IMR-90 (cell line): Measurements from ENCODE around the gene CCL28. TPM values are rescaled to one million over a fixed set of nuclear protein-coding genes. Genes with fewer than 3 reads are reported as not detected.

Source experiments
- ATAC-seq: fragments of 200-7000 bp; cut with Tn5 transposase; 2 replicates; pipeline ENCODE4 v1.9.1; 2020; ENCODE audit warnings: low read depth, mild to moderate bottlenecking, moderate library complexity
- BruUV-seq: library from RNA; stranded (reverse); fragments of 400-500 nt; replicated peaks from 2 replicates; lab custom pipeline; 2021; lab: Mats Ljungman, UMichigan
- CTCF ChIA-PET: fragments of 300-600 bp; formaldehyde crosslinking; extraction: SDS; loops from one replicate; lab custom pipeline; 2021; ENCODE audit warnings: antibody characterized with exemption; lab: Yijun Ruan, JAX
- POLR2A ChIA-PET: fragments of 300-600 bp; sonication (Branson Sonifier 250); formaldehyde crosslinking; loops from one replicate; lab custom pipeline; 2022; ENCODE audit warnings: antibody characterized with exemption; ENCODE audit not compliant: unreplicated experiment; lab: Charles Lee
- DNase-seq: peaks from one replicate; pipeline ENCODE4 v3.0.0; 2013
- H2AFZ ChIP-seq: replicated peaks from 2 replicates; pipeline ENCODE3; 2013; ENCODE audit warnings: low read length, mild to moderate bottlenecking; ENCODE audit not compliant: poor library complexity
- H2AK5ac ChIP-seq: 2 replicates; pipeline ENCODE4 v1.6.1; 2013; ENCODE audit warnings: low read depth, low read length, inconsistent platforms
- H2AK9ac ChIP-seq: replicated peaks from 2 replicates; pipeline ENCODE3; 2013; ENCODE audit warnings: mild to moderate bottlenecking, low read depth, low read length, moderate library complexity; ENCODE audit not compliant: poor library complexity
- H2BK120ac ChIP-seq: 2 replicates; pipeline ENCODE4 v1.6.1; 2013; ENCODE audit warnings: low read depth, low read length, inconsistent platforms
- H2BK15ac ChIP-seq: 3 replicates; pipeline ENCODE4 v1.6.1; 2013; ENCODE audit warnings: low read depth, low read length, inconsistent platforms
- H2BK20ac ChIP-seq: 2 replicates; pipeline ENCODE4 v1.6.1; 2013; ENCODE audit warnings: low read depth, mild to moderate bottlenecking, inconsistent platforms, low read length, moderate library complexity
- H2BK5ac ChIP-seq: 2 replicates; pipeline ENCODE4 v1.6.1; 2013; ENCODE audit warnings: mild to moderate bottlenecking, low read depth, low read length, inconsistent platforms; ENCODE audit not compliant: poor library complexity, severe bottlenecking
- H3K14ac ChIP-seq: replicated peaks from 2 replicates; pipeline ENCODE4 v1.6.1; 2013; ENCODE audit warnings: low read depth, low read length, inconsistent platforms
- H3K18ac ChIP-seq: 2 replicates; pipeline ENCODE4 v1.6.1; 2013; ENCODE audit warnings: low read depth, low read length, control low read depth
- H3K23ac ChIP-seq: 2 replicates; pipeline ENCODE4 v1.6.1; 2013; ENCODE audit warnings: low read depth, low read length, inconsistent platforms
- H3K27ac ChIP-seq: 2 replicates; pipeline ENCODE4 v1.5.1; 2013; ENCODE audit warnings: mild to moderate bottlenecking, control low read depth, low read length; ENCODE audit not compliant: insufficient read depth
- H3K27me3 ChIP-seq: 2 replicates; pipeline ENCODE4 v1.6.1; 2013; ENCODE audit warnings: low read length; ENCODE audit not compliant: control insufficient read depth, insufficient read depth
- H3K36me3 ChIP-seq: 2 replicates; pipeline ENCODE4 v1.6.1; 2013; ENCODE audit warnings: low read length, mixed read lengths; ENCODE audit not compliant: control insufficient read depth, insufficient read depth
- H3K4ac ChIP-seq: 2 replicates; pipeline ENCODE4 v1.6.1; 2013; ENCODE audit warnings: low read depth, low read length, inconsistent platforms
- H3K4me1 ChIP-seq: 2 replicates; pipeline ENCODE4 v1.6.1; 2013; ENCODE audit warnings: low read length, mixed read lengths; ENCODE audit not compliant: control insufficient read depth, insufficient read depth
- H3K4me2 ChIP-seq: 2 replicates; pipeline ENCODE4 v1.6.1; 2013; ENCODE audit warnings: low read depth, mild to moderate bottlenecking, control low read depth, low read length, moderate library complexity
- H3K4me3 ChIP-seq: 2 replicates; pipeline ENCODE4 v1.5.1; 2013; ENCODE audit warnings: low read depth, mild to moderate bottlenecking, control low read depth, low read length, moderate library complexity; ENCODE audit not compliant: insufficient read depth
- H3K56ac ChIP-seq: 2 replicates; pipeline ENCODE4 v1.6.1; 2013; ENCODE audit warnings: low read length, inconsistent platforms; ENCODE audit not compliant: insufficient read depth; ENCODE audit errors: extremely low read depth
- H3K79me1 ChIP-seq, 2 experiments: 2 replicates each; pipeline ENCODE4 v1.6.1; 2013; ENCODE audit warnings: low read length in 2 of 2, inconsistent platforms in 1 of 2, low read depth in 1 of 2
- H3K9ac ChIP-seq: 2 replicates; pipeline ENCODE4 v1.6.1; 2013; ENCODE audit warnings: low read depth, low read length, control low read depth
- H3K9me1 ChIP-seq: 2 replicates; pipeline ENCODE4 v1.6.1; 2013; ENCODE audit warnings: low read length, inconsistent platforms; ENCODE audit not compliant: insufficient read depth
- H3K9me3 ChIP-seq: 2 replicates; pipeline ENCODE4 v1.6.1; 2013; ENCODE audit warnings: low read length; ENCODE audit not compliant: control insufficient read depth, insufficient read depth
- H4K20me1 ChIP-seq: 2 replicates; pipeline ENCODE4 v1.6.1; 2013; ENCODE audit warnings: low read length, inconsistent platforms; ENCODE audit not compliant: insufficient read depth
- H4K5ac ChIP-seq: 2 replicates; pipeline ENCODE4 v1.6.1; 2013; ENCODE audit warnings: mild to moderate bottlenecking, low read depth, low read length, control low read depth
- H4K8ac ChIP-seq, 2 experiments: 2 replicates each; pipeline ENCODE4 v1.6.1; 2013; ENCODE audit warnings: low read depth in 2 of 2, low read length in 2 of 2, control low read depth in 1 of 2, inconsistent platforms in 1 of 2
- H4K91ac ChIP-seq: 2 replicates; pipeline ENCODE4 v1.6.1; 2013; ENCODE audit warnings: low read depth, low read length, inconsistent platforms; ENCODE audit not compliant: insufficient read depth
- BHLHE40 ChIP-seq: fragments of 150-350 bp; IDR thresholded peaks from 2 replicates; pipeline ENCODE4 v1.6.1; 2016; ENCODE audit warnings: mild to moderate bottlenecking, low read depth, low read length
- CEBPB ChIP-seq: IDR thresholded peaks from 2 replicates; pipeline ENCODE4 v1.6.1; 2012; ENCODE audit warnings: low read depth, low read length, improper control_type of control experiment
- CHD1 ChIP-seq: IDR thresholded peaks from 2 replicates; pipeline ENCODE4 v1.6.1; 2012; ENCODE audit warnings: low read depth, low read length, improper control_type of control experiment
- CTCF ChIP-seq: conservative IDR thresholded peaks from 2 replicates; pipeline ENCODE4 v1.5.1; 2012; ENCODE audit warnings: mild to moderate bottlenecking, low read depth, low read length, improper control_type of control experiment
- ELK1 ChIP-seq: fragments of 150-350 bp; IDR thresholded peaks from 2 replicates; pipeline ENCODE4 v1.6.1; 2016; ENCODE audit warnings: low read depth, mild to moderate bottlenecking, low read length, moderate library complexity, borderline replicate concordance
- FOS ChIP-seq: fragments of 150-350 bp; IDR thresholded peaks from 2 replicates; pipeline ENCODE4 v1.6.1; 2016; ENCODE audit warnings: low read depth, low read length
- MAFK ChIP-seq: IDR thresholded peaks from 2 replicates; pipeline ENCODE4 v1.6.1; 2012; ENCODE audit warnings: low read depth, low read length, improper control_type of control experiment
- MAZ ChIP-seq: IDR thresholded peaks from 2 replicates; pipeline ENCODE4 v1.6.1; 2012; ENCODE audit warnings: low read depth, mild to moderate bottlenecking, low read length, improper control_type of control experiment, moderate library complexity, borderline replicate concordance
- MXI1 ChIP-seq: IDR thresholded peaks from 2 replicates; pipeline ENCODE4 v1.6.1; 2012; ENCODE audit warnings: low read depth, mild to moderate bottlenecking, low read length, moderate library complexity, borderline replicate concordance
- NFE2L2 ChIP-seq: fragments of 150-350 bp; IDR thresholded peaks from 2 replicates; pipeline ENCODE4 v1.6.1; 2016; ENCODE audit warnings: low read depth, mild to moderate bottlenecking, low read length
- POLR2A ChIP-seq: IDR thresholded peaks from 2 replicates; pipeline ENCODE4 v1.6.1; 2012; ENCODE audit warnings: mild to moderate bottlenecking, low read depth, low read length
- RAD21 ChIP-seq: IDR thresholded peaks from 2 replicates; pipeline ENCODE4 v1.6.1; 2012; ENCODE audit warnings: low read length, improper control_type of control experiment
- RCOR1 ChIP-seq: IDR thresholded peaks from 2 replicates; pipeline ENCODE4 v1.6.1; 2012; ENCODE audit warnings: mild to moderate bottlenecking, low read length, improper control_type of control experiment; ENCODE audit not compliant: insufficient replicate concordance
- RFX5 ChIP-seq: IDR thresholded peaks from 2 replicates; pipeline ENCODE4 v1.8.0; 2012; ENCODE audit warnings: low read depth, mild to moderate bottlenecking, low read length, moderate library complexity
- USF2 ChIP-seq: fragments of 150-350 bp; IDR thresholded peaks from 2 replicates; pipeline ENCODE4 v1.6.1; 2017; ENCODE audit warnings: mild to moderate bottlenecking, antibody characterized with exemption, low read length, low read depth
- WGBS, 2 experiments: methylation state at CpG; one replicate each; pipeline versions ENCODE4 v1.1.5 to v1.1.7; 2013; ENCODE audit warnings: missing lambda C conversion rate in 2 of 2; ENCODE audit not compliant: insufficient read length in 1 of 2; ENCODE audit errors: extremely low coverage in 2 of 2; 5-methylcytosine and 5-hydroxymethylcytosine counted together
- dilution Hi-C: fragments of 300-500 bp; cut with HindIII; formaldehyde crosslinking; loops from one replicate; pipeline ENCODE4 v1.14.3; 2018; ENCODE audit warnings: low sequenced_read_pairs; ENCODE audit not compliant: unreplicated experiment
- in situ Hi-C: fragments of 300-500 bp; cut with MboI; formaldehyde crosslinking; loops from 3 replicates; pipeline ENCODE4 v1.14.3; 2019; ENCODE audit warnings: low sequenced_read_pairs, inconsistent platforms, mixed read lengths
- intact Hi-C: fragments of 100-400 bp; cut with micrococcal nuclease; formaldehyde crosslinking; loops from 2 replicates; pipeline ENCODE4 v1.10.0; 2022
- polyA plus RNA-seq, 3 experiments: library from polyadenylated mRNA; depleted of rRNA; stranded (reverse); fragments of >200 nt; gene quantifications; 2 replicates each; pipeline ENCODE4 v1.2.3, GENCODE V29; 2012; ENCODE audit warnings: low replicate concordance in 1 of 3
- total RNA-seq: library from RNA; depleted of rRNA; stranded (reverse); fragments of >200 nt; gene quantifications from 2 replicates; pipeline ENCODE4 v1.2.3, GENCODE V29; 2012

The CCL28 gene
- total and polyA plus RNA-seq, 2 of the 4 experiments (the other 2 are of a cell fraction), result under 0.01 to 0.02 TPM

GRCh38 chr5:43390471-43390870, 21.7 kb downstream of the CCL28 start:
- Histone ChIP-seq H3K4ac (no peak overlapping the region), H2AK9ac (no peak overlapping the region), H2BK20ac (no peak overlapping the region), H3K27ac (no peak overlapping the region), H3K4me3 (no peak overlapping the region), H3K18ac (no peak overlapping the region), H3K4me1 (no peaks in the 10 kb centered on the region), H2AK5ac (no peak overlapping the region), H3K14ac (no peak overlapping the region), H3K36me3 (no peaks in the 10 kb centered on the region), H3K27me3 (peaks cover 5% of the 10 kb centered on the region), H2BK120ac (no peak overlapping the region), H3K23ac (no peak overlapping the region), H3K79me1 (no peaks in the 10 kb centered on the region), H3K9me1 (no peaks in the 10 kb centered on the region), H3K56ac (no peak overlapping the region), H3K9me3 (no peaks in the 10 kb centered on the region), H4K20me1 (no peaks in the 10 kb centered on the region), H3K4me2 (no peak overlapping the region), H4K91ac (no peak overlapping the region), H2BK5ac (no peak overlapping the region), H4K8ac (no peak overlapping the region), H3K9ac (no peak overlapping the region), H2AFZ (no peak overlapping the region), H2BK15ac (no peak overlapping the region), H4K5ac (no peak overlapping the region)
- intact Hi-C loops (loop anchor here (1.0 kb wide), 1 partner anchor 324 kb away; no protein-coding TSS in a partner anchor), in situ Hi-C loops (no loop called here), dilution Hi-C loops (no loop called here)
- WGBS, 2 experiments, result no CpG with 5 or more reads among the region's 1 CpG
- POLR2A ChIA-PET, result no interaction called here
- ATAC-seq (no peak), DNase-seq (no peak)
- TF ChIP-seq RCOR1 (no peak), MAFK (no peak), USF2 (no peak), MXI1 (no peak), RFX5 (no peak), CHD1 (no peak), CTCF (no peak), ELK1 (no peak), FOS (no peak), RAD21 (no peak), CEBPB (no peak), MAZ (no peak), BHLHE40 (no peak), POLR2A (no peak), NFE2L2 (no peak)
- CTCF ChIA-PET, result interaction anchor here (0.5 to 2.7 kb wide), 12 partner anchors 11 to 482 kb away, joined by 3 to 15 read pairs (median 4); partner anchors contain the start of gene TMEM267
- BruUV-seq, result no TSS peak
